Dendritic cell treated with granulocyte-macrophage colony-stimulating factor and Interleukin-4, amounts not matched to agents 40 ng/mL and 50 ng/mL, for 4 days (primary cell): Measurements from ENCODE around the gene SLC43A1.

Experiments
- H3K27ac Mint-ChIP-seq: one replicate; pipeline ENCODE4 v1.8.0; 2022; ENCODE audit warnings: mild to moderate bottlenecking, mixed read lengths
- H3K27me3 Mint-ChIP-seq: one replicate; pipeline ENCODE4 v1.8.0; 2022; ENCODE audit warnings: mild to moderate bottlenecking, mixed read lengths
- H3K36me3 Mint-ChIP-seq: one replicate; pipeline ENCODE4 v1.8.0; 2022; ENCODE audit warnings: low read depth, mixed read lengths
- H3K4me1 Mint-ChIP-seq: one replicate; pipeline ENCODE4 v1.8.0; 2022; ENCODE audit warnings: low read depth, mixed read lengths
- H3K4me3 Mint-ChIP-seq: one replicate; pipeline ENCODE4 v1.8.0; 2022; ENCODE audit warnings: mild to moderate bottlenecking, moderate library complexity, mixed read lengths
- H3K9me3 Mint-ChIP-seq: one replicate; pipeline ENCODE4 v1.8.0; 2022; ENCODE audit warnings: mixed read lengths
- intact Hi-C: fragments of 100-400 bp; cut with micrococcal nuclease; formaldehyde crosslinking; loops from one replicate; pipeline ENCODE4 v1.15.0; 2022

The SLC43A1 gene

DNA sequence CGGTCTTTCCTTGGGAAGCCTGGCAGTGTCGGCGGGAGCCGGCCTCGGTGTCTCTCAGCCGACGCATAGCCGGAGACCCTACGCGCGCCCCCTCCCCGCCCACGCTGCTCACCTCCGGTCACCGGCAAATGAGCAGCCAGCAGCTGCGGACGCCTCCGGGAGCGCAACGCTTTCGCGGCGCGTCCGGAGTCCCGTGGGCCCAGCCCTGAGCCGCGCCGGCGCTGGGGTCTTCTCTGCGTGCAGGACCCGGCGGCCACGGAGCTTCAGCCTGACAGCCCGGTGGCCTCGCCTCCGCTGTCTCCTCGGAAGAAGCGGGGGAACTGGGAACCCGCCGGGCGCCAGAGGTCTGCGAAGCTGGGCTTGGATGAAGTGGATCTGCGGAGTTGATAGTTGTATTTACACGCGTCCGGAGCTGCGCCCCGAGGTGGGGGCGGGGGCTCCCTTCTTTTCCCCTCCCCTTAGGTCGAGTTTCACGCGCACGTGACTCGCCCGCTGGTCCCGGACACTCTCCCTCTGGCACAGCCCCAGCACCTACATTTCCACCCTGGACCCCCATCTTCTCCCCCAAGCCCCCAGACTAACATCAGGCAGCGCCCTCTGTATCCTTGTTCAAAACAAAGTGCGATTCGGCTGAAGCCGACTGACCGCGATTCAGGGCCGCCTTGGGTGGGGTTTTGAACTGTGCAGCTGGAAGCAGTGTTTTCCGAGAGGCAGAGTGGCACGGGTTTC is at the start of gene SLC43A1:
TSS of gene SLC43A1 (minus strand) at position 371 of the 729 bp plus-strand sequence. CDS start 1,591 bp downstream, outside the sequence.
- H3K4me3 Mint-ChIP-seq = peak within 1 kb of the TSS; percentile 99
- H3K27me3 Mint-ChIP-seq = peaks cover 19% of the 10 kb centered on the region
- no peaks in the 10 kb centered on the region for H3K9me3 Mint-ChIP-seq
- H3K4me1 Mint-ChIP-seq = peaks cover 35% of the 10 kb centered on the region
- H3K27ac Mint-ChIP-seq = peak within 1 kb of the TSS; percentile 77
- H3K36me3 Mint-ChIP-seq = peaks cover 14% of the 10 kb centered on the region
- intact Hi-C loops = no loop called here

GRCh38 chr11:57562596-57562995 is 47.1 kb upstream of the SLC43A1 start:
- Mint-ChIP-seq H3K27me3 (no peaks in the 10 kb centered on the region), H3K9me3 (no peaks in the 10 kb centered on the region), H3K4me1 (peaks cover 28% of the 10 kb centered on the region), H3K36me3 (peaks cover 56% of the 10 kb centered on the region), H3K4me3 (no peak overlapping the region), H3K27ac (no peak overlapping the region)
- intact Hi-C loops = no loop called here

DNA sequence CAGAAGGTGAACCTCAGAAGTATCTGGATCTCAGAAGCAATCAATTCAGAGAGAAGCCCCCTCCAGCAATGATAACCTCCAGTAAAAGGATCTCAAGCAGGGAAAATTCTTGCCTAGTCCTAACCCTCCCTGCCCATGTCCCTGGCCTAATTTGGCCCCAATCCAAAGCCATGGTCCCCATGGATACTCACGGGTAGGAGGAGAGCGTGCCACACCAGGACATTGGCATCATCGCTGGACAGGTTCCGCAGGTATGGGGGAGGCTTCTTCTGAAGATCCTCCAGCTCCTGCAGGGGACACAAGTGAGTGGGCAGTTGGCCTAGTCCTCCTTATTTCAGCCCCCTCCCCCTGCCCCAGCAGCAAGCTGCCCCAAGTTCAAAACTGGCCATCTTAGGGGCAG is 44.6 kb upstream of the SLC43A1 start:
- no peaks in the 10 kb centered on the region for H3K9me3 Mint-ChIP-seq
- no peaks in the 10 kb centered on the region for H3K27me3 Mint-ChIP-seq
- peaks cover 73% of the 10 kb centered on the region for H3K36me3 Mint-ChIP-seq
- H3K27ac Mint-ChIP-seq = no peak overlapping the region
- intact Hi-C loops = no loop called here
- H3K4me1 Mint-ChIP-seq = peaks cover 9% of the 10 kb centered on the region
- no peak overlapping the region for H3K4me3 Mint-ChIP-seq

DNA sequence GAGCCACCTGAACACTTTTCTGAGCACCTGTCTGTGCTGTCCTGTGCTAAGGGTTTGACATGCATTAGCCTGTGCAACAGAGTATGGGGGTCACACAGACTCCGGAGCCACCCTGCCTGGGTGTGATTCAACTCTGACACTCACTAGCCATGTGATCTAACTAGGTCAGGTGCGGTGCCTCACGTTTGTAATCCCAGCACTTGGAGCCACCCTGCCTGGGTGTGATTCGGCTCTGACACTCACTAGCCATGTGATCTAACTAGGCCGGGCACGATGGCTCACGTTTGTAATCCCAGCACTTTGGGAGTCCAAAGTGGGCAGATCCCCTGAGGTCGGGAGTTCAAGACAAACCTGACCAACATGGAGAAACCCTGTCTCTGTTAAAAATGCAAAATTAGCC is 40.5 kb upstream of the SLC43A1 start:
- H3K9me3 Mint-ChIP-seq = no peaks in the 10 kb centered on the region
- H3K27ac Mint-ChIP-seq = no peak overlapping the region
- peaks cover 91% of the 10 kb centered on the region for H3K36me3 Mint-ChIP-seq
- H3K27me3 Mint-ChIP-seq = no peaks in the 10 kb centered on the region
- intact Hi-C loops = no loop called here
- no peaks in the 10 kb centered on the region for H3K4me1 Mint-ChIP-seq
- no peak overlapping the region for H3K4me3 Mint-ChIP-seq

GRCh38 chr11:57555393-57555792 is 39.9 kb upstream of the SLC43A1 start:
- Mint-ChIP-seq H3K27ac (no peak overlapping the region), H3K36me3 (peaks cover 97% of the 10 kb centered on the region), H3K27me3 (no peaks in the 10 kb centered on the region), H3K9me3 (no peaks in the 10 kb centered on the region), H3K4me3 (no peak overlapping the region), H3K4me1 (no peaks in the 10 kb centered on the region)
- intact Hi-C loops = no loop called here

GRCh38 chr11:57552479-57552878 is 37.0 kb upstream of the SLC43A1 start:
- Mint-ChIP-seq H3K9me3 (no peaks in the 10 kb centered on the region), H3K4me1 (peaks cover 5% of the 10 kb centered on the region), H3K27me3 (no peaks in the 10 kb centered on the region), H3K27ac (no peak overlapping the region), H3K4me3 (no peak overlapping the region), H3K36me3 (peaks cover 95% of the 10 kb centered on the region)
- intact Hi-C loops = no loop called here

DNA sequence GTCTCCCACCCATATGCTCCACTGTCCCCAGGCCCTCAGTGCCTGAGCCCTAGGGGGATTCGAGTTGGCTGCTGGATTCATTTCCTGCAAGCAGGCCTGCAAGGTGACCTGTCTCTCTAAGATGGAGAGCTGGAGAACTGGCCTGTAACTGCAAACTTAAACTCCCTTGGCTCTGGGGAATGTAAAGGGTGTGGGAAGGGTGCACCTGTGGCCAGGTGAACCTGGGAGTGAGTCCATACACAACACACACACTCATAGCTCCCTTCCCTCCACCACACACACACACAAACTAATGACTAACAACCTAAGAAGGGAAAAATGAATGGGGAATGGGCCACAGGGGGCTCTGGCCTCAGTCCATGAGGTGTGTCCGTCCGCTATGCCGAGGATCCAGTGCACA is 36.4 kb upstream of the SLC43A1 start:
- Mint-ChIP-seq H3K9me3 (no peaks in the 10 kb centered on the region), H3K27me3 (no peaks in the 10 kb centered on the region), H3K36me3 (peaks cover 95% of the 10 kb centered on the region), H3K27ac (no peak overlapping the region), H3K4me3 (no peak overlapping the region), H3K4me1 (peaks cover 10% of the 10 kb centered on the region)
- intact Hi-C loops = no loop called here

GRCh38 chr11:57549983-57550382 is 34.5 kb upstream of the SLC43A1 start:
- Mint-ChIP-seq H3K4me1 (peaks cover 11% of the 10 kb centered on the region), H3K27me3 (no peaks in the 10 kb centered on the region)

DNA sequence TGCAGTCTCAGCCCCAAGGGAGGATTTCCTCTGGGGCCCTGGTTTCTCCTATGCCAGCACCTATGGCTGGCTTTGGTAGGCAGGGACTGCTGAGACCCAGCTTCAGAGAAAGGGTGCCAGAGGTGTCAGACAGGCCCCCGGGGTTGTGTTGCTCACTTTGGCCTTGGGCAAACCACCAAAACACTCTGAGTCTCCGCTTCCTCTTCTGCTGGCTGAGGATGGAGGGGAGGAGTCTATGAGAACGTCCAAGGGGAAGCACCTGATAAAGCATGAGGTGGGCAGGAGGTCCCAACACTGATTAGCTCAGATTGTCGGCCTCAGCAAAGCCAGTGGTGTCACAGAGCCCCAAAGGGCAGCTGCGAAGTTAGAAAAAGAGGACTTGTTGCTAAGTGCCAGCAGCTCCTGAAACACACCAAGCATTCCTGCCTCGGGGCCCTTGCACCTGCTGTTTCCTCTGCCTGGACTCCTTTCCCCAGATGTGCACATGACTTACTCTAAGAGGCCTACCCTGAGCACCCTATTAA is 32.4 kb upstream of the SLC43A1 start:
- H3K27me3 Mint-ChIP-seq = no peaks in the 10 kb centered on the region
- peak overlapping the region; percentile 48 for H3K27ac Mint-ChIP-seq
- no peaks in the 10 kb centered on the region for H3K9me3 Mint-ChIP-seq
- no peak overlapping the region for H3K4me3 Mint-ChIP-seq
- peaks cover 55% of the 10 kb centered on the region for H3K36me3 Mint-ChIP-seq
- H3K4me1 Mint-ChIP-seq = peaks cover 11% of the 10 kb centered on the region
- intact Hi-C loops = no loop called here

More at GRCh38 chr11:57549983-57550382, 34.5 kb upstream of the SLC43A1 start:
- H3K9me3 Mint-ChIP-seq = no peaks in the 10 kb centered on the region
- no peak overlapping the region for H3K4me3 Mint-ChIP-seq
- intact Hi-C loops = no loop called here
- peaks cover 76% of the 10 kb centered on the region for H3K36me3 Mint-ChIP-seq
- H3K27ac Mint-ChIP-seq = no peak overlapping the region

GRCh38 chr11:57546869-57547475 is 31.5 kb upstream of the SLC43A1 start:
- Mint-ChIP-seq H3K36me3 (peaks cover 46% of the 10 kb centered on the region), H3K9me3 (no peaks in the 10 kb centered on the region), H3K4me3 (no peak overlapping the region), H3K27ac (peak overlapping the region; percentile 48), H3K4me1 (peaks cover 11% of the 10 kb centered on the region), H3K27me3 (no peaks in the 10 kb centered on the region)
- intact Hi-C loops = no loop called here

DNA sequence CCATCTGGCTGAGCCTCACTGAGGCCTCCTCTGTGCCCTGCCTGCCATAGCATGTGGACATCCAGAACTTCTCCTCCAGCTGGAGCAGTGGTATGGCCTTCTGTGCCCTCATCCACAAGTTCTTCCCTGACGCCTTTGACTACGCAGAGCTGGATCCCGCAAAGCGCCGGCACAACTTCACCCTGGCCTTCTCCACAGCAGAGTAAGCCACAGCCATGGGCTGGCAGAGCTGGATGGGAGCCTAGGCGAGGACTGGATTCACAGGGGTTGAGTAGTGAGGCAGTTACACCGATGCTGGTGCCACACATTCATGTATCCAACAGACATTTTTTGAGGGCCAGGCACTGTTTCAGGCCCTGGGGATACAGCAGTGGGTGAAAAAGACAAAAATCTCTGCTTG is 30.9 kb upstream of the SLC43A1 start:
- intact Hi-C loops = no loop called here
- H3K36me3 Mint-ChIP-seq = peaks cover 41% of the 10 kb centered on the region
- H3K4me1 Mint-ChIP-seq = peaks cover 11% of the 10 kb centered on the region
- no peak overlapping the region for H3K27ac Mint-ChIP-seq
- H3K4me3 Mint-ChIP-seq = no peak overlapping the region
- H3K9me3 Mint-ChIP-seq = no peaks in the 10 kb centered on the region
- H3K27me3 Mint-ChIP-seq = no peaks in the 10 kb centered on the region

- H3K9me3 Mint-ChIP-seq = no peaks in the 10 kb centered on the region
- no peak overlapping the region for H3K4me3 Mint-ChIP-seq
- H3K36me3 Mint-ChIP-seq = peaks cover 38% of the 10 kb centered on the region
- H3K27ac Mint-ChIP-seq = no peak overlapping the region
- intact Hi-C loops = no loop called here
- no peaks in the 10 kb centered on the region for H3K27me3 Mint-ChIP-seq
- peaks cover 11% of the 10 kb centered on the region for H3K4me1 Mint-ChIP-seq
Measured at GRCh38 chr11:57545883-57546282, 30.4 kb upstream of the SLC43A1 start.

- Mint-ChIP-seq H3K27ac (no peak overlapping the region), H3K4me1 (peaks cover 11% of the 10 kb centered on the region), H3K9me3 (no peaks in the 10 kb centered on the region), H3K27me3 (no peaks in the 10 kb centered on the region), H3K36me3 (peaks cover 25% of the 10 kb centered on the region), H3K4me3 (no peak overlapping the region)
- intact Hi-C loops = no loop called here
Measured at GRCh38 chr11:57544566-57544965, 29.1 kb upstream of the SLC43A1 start.

DNA sequence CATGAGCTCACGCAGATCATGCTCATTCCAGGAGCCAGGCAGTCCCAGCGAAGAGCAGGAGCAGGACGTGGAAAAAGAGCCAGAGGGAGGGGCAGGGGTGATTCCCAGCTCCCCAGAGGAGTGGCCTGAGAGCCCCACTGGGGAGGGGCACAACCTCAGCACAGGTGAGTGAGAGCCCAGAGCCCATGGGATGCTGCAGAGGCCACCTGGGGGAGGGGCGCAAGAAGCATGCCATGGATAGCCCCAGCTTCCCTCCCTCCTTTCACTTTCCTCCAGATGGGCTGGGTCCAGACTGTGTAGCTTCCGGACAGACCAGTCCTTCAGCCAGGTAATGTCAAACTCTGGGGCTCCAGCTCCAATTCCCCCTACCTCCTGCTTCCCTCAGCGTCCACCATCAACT is 28.1 kb upstream of the SLC43A1 start:
- H3K27ac Mint-ChIP-seq = no peak overlapping the region
- peaks cover 11% of the 10 kb centered on the region for H3K4me1 Mint-ChIP-seq
- no peak overlapping the region for H3K4me3 Mint-ChIP-seq
- intact Hi-C loops = no loop called here
- H3K27me3 Mint-ChIP-seq = no peaks in the 10 kb centered on the region
- no peaks in the 10 kb centered on the region for H3K9me3 Mint-ChIP-seq
- peaks cover 17% of the 10 kb centered on the region for H3K36me3 Mint-ChIP-seq
